Osteocyte (in vitro differentiated cells): Measurements from ENCODE around the gene CDH23. TPM values are rescaled to one million over a fixed set of nuclear protein-coding genes. Genes with fewer than 3 reads are reported as not detected.

ENCODE experiments used
- DNase-seq: peaks from one replicate; pipeline ENCODE4 v3.0.0; 2021; ENCODE audit warnings: mixed read lengths; ENCODE audit not compliant: unreplicated experiment; ENCODE audit errors: extremely low spot score
- H3K27ac Mint-ChIP-seq: one replicate; pipeline ENCODE4 v1.8.0; 2021; ENCODE audit warnings: mild to moderate bottlenecking, mixed read lengths; ENCODE audit not compliant: unreplicated experiment
- H3K27me3 Mint-ChIP-seq: one replicate; pipeline ENCODE4 v1.8.0; 2021; ENCODE audit warnings: mixed read lengths; ENCODE audit not compliant: unreplicated experiment
- H3K36me3 Mint-ChIP-seq: one replicate; pipeline ENCODE4 v1.8.0; 2021; ENCODE audit warnings: mixed read lengths; ENCODE audit not compliant: unreplicated experiment
- H3K4me1 Mint-ChIP-seq: one replicate; pipeline ENCODE4 v1.8.0; 2021; ENCODE audit warnings: mixed read lengths; ENCODE audit not compliant: unreplicated experiment
- H3K4me3 Mint-ChIP-seq: one replicate; pipeline ENCODE4 v1.8.0; 2021; ENCODE audit warnings: mild to moderate bottlenecking, moderate library complexity, mixed read lengths; ENCODE audit not compliant: unreplicated experiment
- H3K9me3 Mint-ChIP-seq: one replicate; pipeline ENCODE4 v1.8.0; 2021; ENCODE audit warnings: mixed read lengths; ENCODE audit not compliant: unreplicated experiment
- total RNA-seq: library from RNA; stranded (reverse); gene quantifications from 2 replicates; pipeline ENCODE4 v1.2.1, GENCODE V29; 2021
- TF ChIP-seq, protein P1 (sequence below): fragments of 200-600 bp; sonication (generic); IDR thresholded peaks from 2 replicates; pipeline ENCODE4 v1.5.0; 2021; ENCODE audit warnings: antibody characterized with exemption, mild to moderate bottlenecking, moderate library complexity

The CDH23 gene
- total RNA-seq, 1 donor from 2014 or later, result not detected

- TF ChIP-seq, protein P1, sequence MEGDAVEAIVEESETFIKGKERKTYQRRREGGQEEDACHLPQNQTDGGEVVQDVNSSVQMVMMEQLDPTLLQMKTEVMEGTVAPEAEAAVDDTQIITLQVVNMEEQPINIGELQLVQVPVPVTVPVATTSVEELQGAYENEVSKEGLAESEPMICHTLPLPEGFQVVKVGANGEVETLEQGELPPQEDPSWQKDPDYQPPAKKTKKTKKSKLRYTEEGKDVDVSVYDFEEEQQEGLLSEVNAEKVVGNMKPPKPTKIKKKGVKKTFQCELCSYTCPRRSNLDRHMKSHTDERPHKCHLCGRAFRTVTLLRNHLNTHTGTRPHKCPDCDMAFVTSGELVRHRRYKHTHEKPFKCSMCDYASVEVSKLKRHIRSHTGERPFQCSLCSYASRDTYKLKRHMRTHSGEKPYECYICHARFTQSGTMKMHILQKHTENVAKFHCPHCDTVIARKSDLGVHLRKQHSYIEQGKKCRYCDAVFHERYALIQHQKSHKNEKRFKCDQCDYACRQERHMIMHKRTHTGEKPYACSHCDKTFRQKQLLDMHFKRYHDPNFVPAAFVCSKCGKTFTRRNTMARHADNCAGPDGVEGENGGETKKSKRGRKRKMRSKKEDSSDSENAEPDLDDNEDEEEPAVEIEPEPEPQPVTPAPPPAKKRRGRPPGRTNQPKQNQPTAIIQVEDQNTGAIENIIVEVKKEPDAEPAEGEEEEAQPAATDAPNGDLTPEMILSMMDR, result no peak
- Mint-ChIP-seq H3K4me3 (no peak overlapping the region), H3K36me3 (no peaks in the 10 kb centered on the region)
Measured at GRCh38 chr10:71481746-71482410, 85.2 kb downstream of the CDH23 start.

DNA sequence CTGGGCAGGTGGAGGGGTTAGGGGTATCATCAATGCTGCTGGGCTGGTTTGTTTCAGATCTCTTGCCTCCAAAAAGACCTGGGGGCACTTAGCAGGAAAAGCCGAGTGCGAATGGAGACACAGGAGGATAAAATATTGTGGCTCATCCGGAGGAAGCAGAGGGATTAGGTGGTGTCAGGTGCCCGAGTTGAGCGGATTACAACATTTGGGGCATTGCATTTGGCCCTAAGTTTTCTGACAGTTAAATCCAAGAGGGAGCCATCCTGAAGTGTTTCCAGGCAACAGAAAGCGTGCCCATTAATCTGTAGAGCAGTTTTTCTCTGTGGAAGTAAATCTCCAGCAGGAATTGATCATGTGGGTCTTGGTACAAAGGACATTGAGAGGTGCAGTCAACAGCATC is 85.9 kb downstream of the CDH23 start:
- Mint-ChIP-seq H3K27me3 (peaks cover 40% of the 10 kb centered on the region), H3K27ac (no peak overlapping the region), H3K36me3 (no peaks in the 10 kb centered on the region), H3K4me1 (no peaks in the 10 kb centered on the region), H3K9me3 (no peaks in the 10 kb centered on the region), H3K4me3 (no peak overlapping the region)
- DNase-seq, result no peak
- TF ChIP-seq, protein P1, result no peak

More at GRCh38 chr10:71481746-71482410, 85.2 kb downstream of the CDH23 start:
- no peaks in the 10 kb centered on the region for H3K4me1 Mint-ChIP-seq
- no peak overlapping the region for H3K27ac Mint-ChIP-seq
- H3K27me3 Mint-ChIP-seq, result peaks cover 44% of the 10 kb centered on the region
- H3K9me3 Mint-ChIP-seq, result no peaks in the 10 kb centered on the region
- DNase-seq, result no peak

DNA sequence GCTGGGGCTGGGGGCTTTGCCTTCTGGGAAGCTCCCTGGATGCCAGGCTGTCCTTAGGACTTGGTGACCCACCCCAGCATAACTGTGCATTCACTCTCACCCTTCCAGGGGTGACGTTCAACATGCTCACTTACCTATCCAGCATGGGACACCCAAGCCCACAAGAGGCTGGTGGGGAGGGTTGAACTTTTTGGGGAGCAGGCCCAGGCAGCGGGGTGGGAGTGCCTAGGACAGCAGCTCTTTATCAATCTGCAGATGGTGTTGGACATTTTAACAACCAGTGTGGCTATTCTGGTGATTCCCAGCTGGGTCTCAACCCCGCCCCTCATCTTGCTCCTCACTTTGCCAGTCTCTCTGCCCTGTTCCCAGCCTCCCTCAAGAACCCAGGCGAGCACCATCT is 86.4 kb downstream of the CDH23 start:
- DNase-seq, result no peak
- TF ChIP-seq, protein P1, result no peak
- Mint-ChIP-seq H3K9me3 (no peaks in the 10 kb centered on the region), H3K27me3 (peaks cover 37% of the 10 kb centered on the region), H3K4me3 (no peak overlapping the region), H3K36me3 (no peaks in the 10 kb centered on the region), H3K27ac (no peak overlapping the region), H3K4me1 (no peaks in the 10 kb centered on the region)

DNA sequence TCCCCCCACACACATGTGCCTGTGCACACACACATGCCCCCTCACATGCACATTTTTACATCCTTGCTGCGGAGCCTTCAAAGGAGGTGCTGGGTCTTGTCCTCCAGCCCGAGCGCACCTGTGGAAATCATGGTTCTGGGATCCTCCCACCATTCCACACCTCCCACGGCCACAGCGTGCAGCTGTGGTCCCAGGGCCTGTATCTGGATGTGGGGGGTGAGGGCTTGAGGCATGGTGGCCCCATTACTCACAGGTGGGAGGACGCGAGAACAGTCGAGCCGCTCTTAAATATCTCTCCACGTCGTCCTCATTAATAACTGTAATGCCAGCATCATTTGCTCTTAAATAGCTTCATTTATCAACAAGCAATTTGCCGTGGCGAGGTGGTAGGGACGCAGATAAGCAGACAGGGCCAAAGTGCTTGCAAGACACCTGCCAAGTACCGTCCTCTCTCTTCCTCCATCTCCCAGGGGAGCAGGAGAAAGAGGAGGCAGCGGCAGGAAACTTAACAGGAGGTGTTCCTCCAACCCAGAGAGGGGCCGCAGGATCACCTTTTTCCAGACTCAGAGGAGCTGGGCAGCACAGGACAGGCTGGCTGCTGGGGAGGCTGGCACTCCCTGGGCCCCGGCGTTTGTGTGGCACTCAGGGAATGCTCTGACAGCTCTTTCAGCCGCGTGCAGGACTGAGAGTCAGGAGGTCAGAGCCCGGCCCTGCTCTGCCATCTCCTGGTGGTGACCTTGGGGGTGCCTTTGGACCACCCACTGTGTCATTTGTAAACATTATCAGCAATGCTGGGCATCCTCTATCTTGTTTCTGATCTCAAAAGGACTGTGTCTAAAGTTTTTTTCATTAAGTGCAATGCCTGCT is 87.4 kb downstream of the CDH23 start:
- Mint-ChIP-seq H3K36me3 (no peaks in the 10 kb centered on the region), H3K27ac (no peak overlapping the region), H3K4me3 (no peak overlapping the region)

More for the DNA sequence above, 87.4 kb downstream of the CDH23 start:
- Mint-ChIP-seq H3K27me3 (peaks cover 28% of the 10 kb centered on the region), H3K4me1 (no peaks in the 10 kb centered on the region), H3K9me3 (peaks cover 3% of the 10 kb centered on the region)
- DNase-seq, result no peak
- TF ChIP-seq, protein P1, result no peak
